ENCODE measurements around the gene CCDC148.
A peak's percentile ranks its signal among the peaks of the same experiment; 100 is the strongest.
"Not testable (repeated sequence)": the region's sequence is repeated elsewhere in the genome, so short reads cannot be mapped to it uniquely, and the experiment has no call there.

CCDC148 gene

GRCh38 chr2:158463496-158464095, 7.0 kb upstream of the CCDC148 start:
- Histone ChIP-seq H3K9ac (ENCODE audit: low read depth, low read length) (no peak overlapping the region), H3K9me3 (ENCODE audit: control insufficient read depth, insufficient read depth, low read length) (no peaks in the 10 kb centered on the region), H3K27ac (ENCODE audit: low read depth, low read length) (peak overlapping the region; percentile 12), H3K36me3 (ENCODE audit: control insufficient read depth, insufficient read depth, low read length) (0 out of 2 replicates have a peak, but pooled peaks cover 3% of the 10 kb centered on the region), H3K4me3 (ENCODE audit: low read depth, low read length) (no peak overlapping the region), H3K4me1 (ENCODE audit: control insufficient read depth, insufficient read depth, low read length) (peaks cover 28% of the 10 kb centered on the region), H3K27me3 (ENCODE audit: control insufficient read depth, insufficient read depth, low read length) (no peaks in the 10 kb centered on the region)

- no peaks in the 10 kb centered on the region for H3K9me3 ChIP-seq (ENCODE audit: control insufficient read depth, insufficient read depth, low read length)
- H3K36me3 ChIP-seq (ENCODE audit: control insufficient read depth, insufficient read depth, low read length) = 0 out of 2 replicates have a peak, but pooled peaks cover 3% of the 10 kb centered on the region
- no peaks in the 10 kb centered on the region for H3K27me3 ChIP-seq (ENCODE audit: control insufficient read depth, insufficient read depth, low read length)
- H3K4me1 ChIP-seq (ENCODE audit: control insufficient read depth, insufficient read depth, low read length) = peaks cover 35% of the 10 kb centered on the region
- H3K9ac ChIP-seq (ENCODE audit: low read depth, low read length) = no peak overlapping the region
- no peak overlapping the region for H3K4me3 ChIP-seq (ENCODE audit: low read depth, low read length)
- H3K27ac ChIP-seq (ENCODE audit: low read depth, low read length) = no peak overlapping the region
These were observed 4.2 kb upstream of the CCDC148 start for GRCh38 chr2:158460632-158461297.

- Histone ChIP-seq H3K27ac (ENCODE audit: low read depth, low read length) (no peak overlapping the region), H3K4me3 (ENCODE audit: low read depth, low read length) (peak overlapping the region; percentile 84), H3K9ac (ENCODE audit: low read depth, low read length) (no peak overlapping the region), H3K9me3 (ENCODE audit: control insufficient read depth, insufficient read depth, low read length) (no peaks in the 10 kb centered on the region), H3K4me1 (ENCODE audit: control insufficient read depth, insufficient read depth, low read length) (peaks cover 36% of the 10 kb centered on the region), H3K36me3 (ENCODE audit: control insufficient read depth, insufficient read depth, low read length) (0 out of 2 replicates have a peak, but pooled peaks cover 3% of the 10 kb centered on the region), H3K27me3 (ENCODE audit: control insufficient read depth, insufficient read depth, low read length) (no peaks in the 10 kb centered on the region)
These were observed 2.8 kb upstream of the CCDC148 start for GRCh38 chr2:158459161-158460003.

GRCh38 chr2:158458617-158458920, 2.0 kb upstream of the CCDC148 start:
- peaks cover 36% of the 10 kb centered on the region for H3K4me1 ChIP-seq (ENCODE audit: control insufficient read depth, insufficient read depth, low read length)
- H3K9ac ChIP-seq (ENCODE audit: low read depth, low read length) = peak overlapping the region; percentile 75; the same call in 1 of the 2 replicates
- H3K27me3 ChIP-seq (ENCODE audit: control insufficient read depth, insufficient read depth, low read length) = no peaks in the 10 kb centered on the region
- no peaks in the 10 kb centered on the region for H3K9me3 ChIP-seq (ENCODE audit: control insufficient read depth, insufficient read depth, low read length)
- H3K4me3 ChIP-seq (ENCODE audit: low read depth, low read length) = peak overlapping the region; percentile 84
- peak overlapping the region; percentile 92 for H3K27ac ChIP-seq (ENCODE audit: low read depth, low read length)
- H3K36me3 ChIP-seq (ENCODE audit: control insufficient read depth, insufficient read depth, low read length) = 0 out of 2 replicates have a peak, but pooled peaks cover 3% of the 10 kb centered on the region

- Histone ChIP-seq H3K27me3 (ENCODE audit: control insufficient read depth, insufficient read depth, low read length) (no peaks in the 10 kb centered on the region), H3K36me3 (ENCODE audit: control insufficient read depth, insufficient read depth, low read length) (0 out of 2 replicates have a peak, but pooled peaks cover 3% of the 10 kb centered on the region), H3K9ac (ENCODE audit: low read depth, low read length) (peak overlapping the region; percentile 88), H3K9me3 (ENCODE audit: control insufficient read depth, insufficient read depth, low read length) (no peaks in the 10 kb centered on the region), H3K27ac (ENCODE audit: low read depth, low read length) (peak overlapping the region; percentile 92), H3K4me1 (ENCODE audit: control insufficient read depth, insufficient read depth, low read length) (peaks cover 33% of the 10 kb centered on the region), H3K4me3 (ENCODE audit: low read depth, low read length) (peak overlapping the region; percentile 84)
These were observed 1.5 kb upstream of the CCDC148 start for GRCh38 chr2:158457826-158458616.

- no peaks in the 10 kb centered on the region for H3K9me3 ChIP-seq (ENCODE audit: control insufficient read depth, insufficient read depth, low read length)
- H3K4me1 ChIP-seq (ENCODE audit: control insufficient read depth, insufficient read depth, low read length) = peaks cover 33% of the 10 kb centered on the region
- no peaks in the 10 kb centered on the region for H3K27me3 ChIP-seq (ENCODE audit: control insufficient read depth, insufficient read depth, low read length)
- peak overlapping the region; percentile 92 for H3K27ac ChIP-seq (ENCODE audit: low read depth, low read length)
- H3K36me3 ChIP-seq (ENCODE audit: control insufficient read depth, insufficient read depth, low read length) = 0 out of 2 replicates have a peak, but pooled peaks cover 3% of the 10 kb centered on the region
- H3K9ac ChIP-seq (ENCODE audit: low read depth, low read length) = peak overlapping the region; percentile 88
- peak overlapping the region; percentile 84 for H3K4me3 ChIP-seq (ENCODE audit: low read depth, low read length)
These were observed 706 bp upstream of the CCDC148 start for GRCh38 chr2:158457092-158457825.

- Histone ChIP-seq H3K4me1 (ENCODE audit: control insufficient read depth, insufficient read depth, low read length) (no peaks in the 10 kb centered on the region), H3K36me3 (ENCODE audit: control insufficient read depth, insufficient read depth, low read length) (no peaks in the 10 kb centered on the region), H3K9me3 (ENCODE audit: control insufficient read depth, insufficient read depth, low read length) (no peaks in the 10 kb centered on the region), H3K27me3 (ENCODE audit: control insufficient read depth, insufficient read depth, low read length) (no peaks in the 10 kb centered on the region), H3K9ac (ENCODE audit: low read depth, low read length) (no peak overlapping the region), H3K4me3 (ENCODE audit: low read depth, low read length) (no peak overlapping the region), H3K27ac (ENCODE audit: low read depth, low read length) (no peak overlapping the region)
These were observed 12.9 kb downstream of the CCDC148 start for GRCh38 chr2:158443606-158444005.

- not testable (repeated sequence) for H3K27me3 ChIP-seq (ENCODE audit: control insufficient read depth, insufficient read depth, low read length); H3K9me3 ChIP-seq (ENCODE audit: control insufficient read depth, insufficient read depth, low read length); H3K9ac ChIP-seq (ENCODE audit: low read depth, low read length); H3K36me3 ChIP-seq (ENCODE audit: control insufficient read depth, insufficient read depth, low read length); H3K27ac ChIP-seq (ENCODE audit: low read depth, low read length); H3K4me3 ChIP-seq (ENCODE audit: low read depth, low read length); H3K4me1 ChIP-seq (ENCODE audit: control insufficient read depth, insufficient read depth, low read length)
These were observed 17.5 kb downstream of the CCDC148 start for GRCh38 chr2:158439062-158439461.

GRCh38 chr2:158433716-158434115, 22.8 kb downstream of the CCDC148 start:
- not testable (repeated sequence) for H3K27me3 ChIP-seq (ENCODE audit: control insufficient read depth, insufficient read depth, low read length); H3K9ac ChIP-seq (ENCODE audit: low read depth, low read length); H3K36me3 ChIP-seq (ENCODE audit: control insufficient read depth, insufficient read depth, low read length); H3K4me3 ChIP-seq (ENCODE audit: low read depth, low read length); H3K27ac ChIP-seq (ENCODE audit: low read depth, low read length); H3K4me1 ChIP-seq (ENCODE audit: control insufficient read depth, insufficient read depth, low read length)
- H3K9me3 ChIP-seq (ENCODE audit: control insufficient read depth, insufficient read depth, low read length) = peaks cover 18% of the 10 kb centered on the region

GRCh38 chr2:158432117-158432516, 24.4 kb downstream of the CCDC148 start:
- Histone ChIP-seq H3K9ac (ENCODE audit: low read depth, low read length) (no peak overlapping the region), H3K27me3 (ENCODE audit: control insufficient read depth, insufficient read depth, low read length) (no peaks in the 10 kb centered on the region), H3K4me3 (ENCODE audit: low read depth, low read length) (no peak overlapping the region), H3K27ac (ENCODE audit: low read depth, low read length) (no peak overlapping the region), H3K36me3 (ENCODE audit: control insufficient read depth, insufficient read depth, low read length) (no peaks in the 10 kb centered on the region), H3K4me1 (ENCODE audit: control insufficient read depth, insufficient read depth, low read length) (no peaks in the 10 kb centered on the region), H3K9me3 (ENCODE audit: control insufficient read depth, insufficient read depth, low read length) (peaks cover 18% of the 10 kb centered on the region)

Data from HUES48 (cell line).